GM12878 (cell line): ENCODE measurements around the gene GLI1. TPM values are rescaled to one million over a fixed set of nuclear protein-coding genes. Genes with fewer than 3 reads are reported as not detected.

Experiments
- ATAC-seq: fragments of 200-7000 bp; cut with Tn5 transposase; 3 replicates; pipeline ENCODE4 v1.9.1; 2020; ENCODE audit warnings: mild to moderate bottlenecking, moderate library complexity
- BruUV-seq: library from RNA; stranded (reverse); fragments of 400-500 nt; replicated peaks from 2 replicates; lab custom pipeline; 2021; lab: Mats Ljungman, UMichigan
- CTCF ChIA-PET: fragments of 300-600 bp; sonication (Branson Sonifier 250); formaldehyde crosslinking; extraction: SDS; loops from one replicate; lab custom pipeline; 2021; ENCODE audit warnings: inconsistent platforms; lab: Yijun Ruan, JAX
- POLR2A ChIA-PET: fragments of 350-600 bp; formaldehyde crosslinking; extraction: SDS; loops from one replicate; lab custom pipeline; 2021; ENCODE audit warnings: inconsistent platforms; lab: Charles Lee
- RAD21 ChIA-PET: fragments of 300-600 bp; sonication (Branson Sonifier 250); formaldehyde crosslinking; loops from one replicate; lab custom pipeline; 2023; ENCODE audit warnings: antibody characterized with exemption; ENCODE audit not compliant: unreplicated experiment; lab: Charles Lee
- SMC1A ChIA-PET: fragments of 300-600 bp; sonication (Branson Sonifier 250); formaldehyde crosslinking; loops from one replicate; lab custom pipeline; 2023; ENCODE audit not compliant: unreplicated experiment, uncharacterized antibody; lab: Charles Lee
- DNase-seq: peaks from one replicate; pipeline ENCODE4 v3.0.0-alpha.2; 2011; ENCODE audit warnings: low read depth, low spot score
- FAIRE-seq: peaks from 3 replicates; lab custom pipeline; 2011; peaks lifted over from hg19 to GRCh38; lab: Jason Lieb, UNC
- H2AFZ ChIP-seq: 2 replicates; pipeline ENCODE4 v1.6.0; 2011; ENCODE audit warnings: low read depth, low read length, control low read depth; ENCODE audit not compliant: control insufficient read depth
- H3K27ac ChIP-seq: 2 replicates; pipeline ENCODE4 v1.5.1; 2011; ENCODE audit warnings: control low read depth; ENCODE audit not compliant: control insufficient read depth, insufficient read depth
- H3K27me3 ChIP-seq, 2 experiments: replicated peaks in 1 of 2; 2 replicates each; pipeline versions ENCODE4 v1.6.0 to v1.6.1; 2011; ENCODE audit warnings: low read length in 1 of 2; ENCODE audit not compliant: control insufficient read depth in 2 of 2, insufficient read depth in 2 of 2
- H3K36me3 ChIP-seq, 2 experiments: 2 replicates each; pipeline ENCODE4 v1.5.1; 2011; ENCODE audit warnings: low read length in 1 of 2; ENCODE audit not compliant: control insufficient read depth in 2 of 2, insufficient read depth in 2 of 2
- H3K4me1 ChIP-seq: 2 replicates; pipeline ENCODE4 v1.6.1; 2011; ENCODE audit warnings: mild to moderate bottlenecking, low read length, moderate library complexity, mixed read lengths; ENCODE audit not compliant: control insufficient read depth, insufficient read depth
- H3K4me2 ChIP-seq: 2 replicates; pipeline ENCODE4 v1.6.0; 2011; ENCODE audit warnings: control low read depth; ENCODE audit not compliant: control insufficient read depth, insufficient read depth
- H3K4me3 ChIP-seq: fragments of 200-600 bp; sonication (generic); 2 replicates; pipeline ENCODE4 v1.5.1; 2016
- H3K79me2 ChIP-seq: 2 replicates; pipeline ENCODE4 v1.6.0; 2011; ENCODE audit warnings: low read length; ENCODE audit not compliant: control insufficient read depth, insufficient read depth
- H3K9ac ChIP-seq: 2 replicates; pipeline ENCODE4 v1.8.0; 2011; ENCODE audit warnings: low read length, control low read depth, mixed read lengths; ENCODE audit not compliant: control insufficient read depth, insufficient read depth
- H3K9me3 ChIP-seq: replicated peaks from 3 replicates; pipeline ENCODE4 v1.5.1; 2011; ENCODE audit warnings: mild to moderate bottlenecking, low read length; ENCODE audit not compliant: control insufficient read depth, insufficient read depth
- H4K20me1 ChIP-seq: 2 replicates; pipeline ENCODE4 v1.6.0; 2011; ENCODE audit not compliant: control insufficient read depth, insufficient read depth
- BMI1 ChIP-seq: fragments of 450-650 bp; IDR thresholded peaks from 2 replicates; pipeline ENCODE4 v1.6.1; 2016; ENCODE audit warnings: mild to moderate bottlenecking, moderate library complexity, borderline replicate concordance
- CBX5 ChIP-seq: sonication (generic); IDR thresholded peaks from 2 replicates; pipeline ENCODE4 v1.6.1; 2016; ENCODE audit warnings: low read depth, moderate library complexity, mild to moderate bottlenecking, inconsistent platforms
- IKZF2 ChIP-seq, 2 experiments: fragments of 450-650 bp; IDR thresholded peaks; 2 replicates each; pipeline ENCODE4 v1.6.1; 2017; ENCODE audit warnings: mild to moderate bottlenecking in 2 of 2, moderate library complexity in 2 of 2
- JUNB ChIP-seq: IDR thresholded peaks from 2 replicates; pipeline ENCODE4 v1.6.1; 2016; ENCODE audit warnings: antibody characterized with exemption, mild to moderate bottlenecking
- NR2C2 ChIP-seq: IDR thresholded peaks from 2 replicates; pipeline ENCODE4 v1.6.1; 2011; ENCODE audit warnings: borderline replicate concordance, low read depth; ENCODE audit not compliant: control insufficient read depth, insufficient read length
- POLR2AphosphoS5 ChIP-seq: IDR thresholded peaks from 2 replicates; pipeline ENCODE4 v1.6.1; 2011; ENCODE audit warnings: mild to moderate bottlenecking, low read length, inconsistent platforms
- RBBP5 ChIP-seq: fragments of 200-600 bp; sonication (generic); conservative IDR thresholded peaks from 2 replicates; pipeline ENCODE4 v1.6.1; 2016
- SMAD1 ChIP-seq: fragments of 450-650 bp; IDR thresholded peaks from 2 replicates; pipeline ENCODE4 v1.6.1; 2018; ENCODE audit warnings: mild to moderate bottlenecking, low read depth; ENCODE audit not compliant: partially characterized antibody
- TCF3 ChIP-seq: IDR thresholded peaks from 2 replicates; pipeline ENCODE4 v1.6.1; 2012; ENCODE audit warnings: low read depth, mild to moderate bottlenecking, low read length, borderline replicate concordance; ENCODE audit not compliant: insufficient read depth
- USF2 ChIP-seq: IDR thresholded peaks from 2 replicates; pipeline ENCODE4 v1.6.1; 2011; ENCODE audit warnings: low read depth, low read length, improper control_type of control experiment, borderline replicate concordance
- ZBTB40 ChIP-seq: fragments of 450-650 bp; IDR thresholded peaks from 2 replicates; pipeline ENCODE4 v1.6.1; 2016; ENCODE audit warnings: mild to moderate bottlenecking, moderate library complexity, borderline replicate concordance
- WGBS: methylation state at CpG from one replicate; pipeline ENCODE4 v1.1.6; 2016; ENCODE audit warnings: low lambda C conversion rate; ENCODE audit not compliant: insufficient replicate concordance, insufficient coverage; ENCODE audit errors: missing lambda C conversion rate; 5-methylcytosine and 5-hydroxymethylcytosine counted together
- in situ Hi-C: fragments of 300-500 bp; cut with MboI; formaldehyde crosslinking; loops from 9 replicates; pipeline ENCODE4 v1.14.3; 2018; ENCODE audit warnings: mixed read lengths
- intact Hi-C: fragments of 100-400 bp; cut with micrococcal nuclease; formaldehyde crosslinking; loops from one replicate; pipeline ENCODE4 v1.14.2; 2022; ENCODE audit not compliant: unreplicated experiment
- polyA plus RNA-seq, 11 experiments: library from polyadenylated mRNA; depleted of rRNA in 4 of 11; unstranded in 6 of 11; stranded (reverse) in 5 of 11; fragments of >200 nt; fragmentation: Nextera tagmentation in 4 of 11; fragmentation: Illumina TruSeq in 1 of 11; extraction: Ambion mirVana in 4 of 11; extraction: Trizol in 1 of 11; gene quantifications; 1 replicate in 1 of 11; 2 replicates in 10 of 11; pipeline versions ENCODE4 v1.2.1 to v1.2.3, GENCODE V29; 2011 to 2016; ENCODE audit warnings: inconsistent platforms in 2 of 11, missing spikeins in 2 of 11, low read depth in 1 of 11
- total RNA-seq, 4 experiments: library from RNA; depleted of rRNA in 3 of 4; stranded (reverse); fragments of >200 nt in 3 of 4; fragmentation: Illumina TruSeq in 1 of 4; extraction: Trizol in 1 of 4; gene quantifications; 2 replicates each; pipeline versions ENCODE4 v1.2.1 to v1.2.3, GENCODE V29; 2013 to 2021

Gene GLI1
- total and polyA plus RNA-seq, 10 of the 15 experiments (the other 5 are each of a cell fraction or from before 2014, with no cell fraction given): 0.27 to 1.2 (median 0.49) TPM

- FAIRE-seq (no peak), ATAC-seq (no peak), DNase-seq (no peak)
- H3K27me3 ChIP-seq: 0 out of 4 replicates have a peak, but pooled peaks cover 0 to 4% of the 10 kb centered on the region in 2 experiments
- H2AFZ ChIP-seq: peak overlapping the region; percentile 97
- SMC1A ChIA-PET: interaction anchor here (0.6 to 2.6 kb wide), 33 partner anchors 8 to 323 kb away, joined by 3 to 20 read pairs (median 5); partner anchors contain the start of genes ARHGAP9, DCTN2, INHBC and MBD6
- in situ Hi-C loops: loop anchor here (5.0 to 10.0 kb wide), 2 partner anchors 144 to 196 kb away; no protein-coding TSS in a partner anchor
- intact Hi-C loops: loop anchor here (5.0 kb wide), 1 partner anchor 164 kb away; no protein-coding TSS in a partner anchor
- no peaks in the 10 kb centered on the region for H3K9me3 ChIP-seq
- peaks cover 30% of the 10 kb centered on the region for H3K4me1 ChIP-seq
- no peaks in the 10 kb centered on the region for H3K36me3 ChIP-seq
- RAD21 ChIA-PET: interaction anchor here (0.5 to 2.6 kb wide), 32 partner anchors 11 to 1642 kb away, joined by 3 to 22 read pairs (median 4); partner anchors contain the start of genes ARHGAP9, CTDSP2, DCTN2 and DDIT3
- H3K9ac ChIP-seq: peak overlapping the region; percentile 71
- 12% methylated on average over 3 of the region's 3 CpGs for WGBS
- TF ChIP-seq USF2 (peak; percentile 14; the same call in 1 of the 2 replicates), NR2C2 (no peak), TCF3 (no peak), SMAD1 (peak; percentile 73), JUNB (no peak), IKZF2 (IDR thresholded peaks at IDR 0.05) (peak in 1 of 2 experiments; percentile 8; a peak in 1 of 4 replicates), BMI1 (0 out of 2 replicates have a peak, but pooled peaks have one; percentile 18), ZBTB40 (0 out of 2 replicates have a peak, but pooled peaks have one; percentile 16), POLR2AphosphoS5 (peak; percentile 67; the same call in 1 of the 2 replicates), CBX5 (no peak), RBBP5 (no peak)
- H3K79me2 ChIP-seq: no peaks in the 10 kb centered on the region
- POLR2A ChIA-PET: interaction anchor here (0.7 to 1.8 kb wide), 14 partner anchors 8 to 229 kb away, joined by 3 to 11 read pairs (median 4); partner anchors contain the start of genes DDIT3 and SHMT2
- H4K20me1 ChIP-seq: 0 out of 2 replicates have a peak, but pooled peaks cover 2% of the 10 kb centered on the region
- CTCF ChIA-PET: interaction anchor here (0.6 to 11.0 kb wide), 64 partner anchors 9 to 447 kb away, joined by 3 to 540 read pairs (median 5); partner anchors contain the start of genes ARHGAP9, B4GALNT1, DCTN2 and DDIT3
- H3K4me3 ChIP-seq: peak overlapping the region; percentile 85
- peak overlapping the region; percentile 79 for H3K27ac ChIP-seq
- peak overlapping the region; percentile 99 for H3K4me2 ChIP-seq
- TSS peak; percentile 92 for BruUV-seq
Measured at GRCh38 chr12:57458665-57459054, 925 bp upstream of the GLI1 start.
